HG03066 (cell line): ENCODE results near the gene WDR70.
"Not testable (repeated sequence)": the region's sequence is repeated elsewhere in the genome, so short reads cannot be mapped to it uniquely, and the experiment has no call there.

Experiments used
- ATAC-seq: cut with Tn5 transposase; IDR thresholded peaks from one replicate; pipeline ENCODE4 v1.9.1; 2021; ENCODE audit warnings: low read depth; ENCODE audit not compliant: unreplicated experiment

Gene WDR70

DNA sequence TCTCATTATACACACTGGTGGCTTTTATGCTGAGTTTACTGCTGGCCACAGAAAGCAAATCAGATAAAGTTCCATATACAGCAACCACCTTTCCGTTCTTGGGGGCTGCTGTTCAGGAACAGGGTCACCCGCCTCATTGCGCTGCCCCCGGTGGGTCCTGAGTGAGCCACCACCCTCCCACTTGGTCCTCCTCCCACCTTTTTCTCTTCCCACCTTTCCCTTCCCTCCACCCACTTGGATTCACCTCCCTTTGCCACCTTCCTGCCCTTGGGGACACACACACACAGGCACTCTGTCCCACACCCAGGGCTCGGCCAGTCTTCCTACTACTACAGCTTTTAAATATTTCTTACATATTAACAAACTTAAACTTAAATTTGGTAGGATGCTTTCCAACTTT lies 127.6 kb downstream of the WDR70 start:
- no peak for ATAC-seq

DNA sequence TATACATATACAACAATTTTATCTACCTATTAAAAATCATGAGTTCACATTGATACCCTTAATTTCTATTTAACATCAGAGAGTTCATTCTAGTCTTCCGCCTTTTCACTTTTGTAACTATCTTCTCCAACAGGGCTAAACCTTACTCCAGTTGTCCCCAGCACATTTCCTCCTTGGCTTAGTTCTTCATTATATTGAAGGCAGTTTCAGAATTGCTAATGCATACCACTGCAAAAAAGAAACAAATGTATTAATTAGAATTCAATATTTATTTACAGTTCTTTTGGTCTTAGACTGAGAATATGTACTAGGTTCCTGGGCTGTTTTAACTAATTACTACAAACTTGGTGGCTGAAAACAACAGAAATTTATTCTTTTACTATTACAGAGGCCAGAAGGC lies 132.5 kb downstream of the WDR70 start:
- no peak for ATAC-seq

DNA sequence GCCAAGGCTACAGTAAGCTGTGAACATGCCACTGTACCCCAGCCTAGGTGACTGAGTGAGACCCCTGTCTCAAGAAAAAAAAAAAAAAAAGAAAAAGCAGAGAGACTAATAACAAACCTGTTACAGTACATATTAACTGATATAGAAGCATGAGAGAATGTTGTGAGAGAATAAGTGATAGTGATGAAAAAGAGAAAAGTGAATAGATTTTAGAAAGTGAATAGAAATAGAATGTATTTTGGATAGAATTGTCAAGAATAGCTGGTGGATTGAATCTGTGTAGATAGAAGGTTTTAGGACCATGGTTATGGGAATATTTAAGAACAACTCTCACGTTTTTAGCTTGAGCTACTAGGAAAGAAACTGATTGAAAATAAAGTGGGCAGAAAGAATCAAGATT lies 135.8 kb downstream of the WDR70 start:
- ATAC-seq = no peak

- no peak for ATAC-seq
Measured at GRCh38 chr5:37517686-37518085, 138.6 kb downstream of the WDR70 start.

GRCh38 chr5:37518356-37518755 lies 139.2 kb downstream of the WDR70 start:
- ATAC-seq = not testable (repeated sequence)

DNA sequence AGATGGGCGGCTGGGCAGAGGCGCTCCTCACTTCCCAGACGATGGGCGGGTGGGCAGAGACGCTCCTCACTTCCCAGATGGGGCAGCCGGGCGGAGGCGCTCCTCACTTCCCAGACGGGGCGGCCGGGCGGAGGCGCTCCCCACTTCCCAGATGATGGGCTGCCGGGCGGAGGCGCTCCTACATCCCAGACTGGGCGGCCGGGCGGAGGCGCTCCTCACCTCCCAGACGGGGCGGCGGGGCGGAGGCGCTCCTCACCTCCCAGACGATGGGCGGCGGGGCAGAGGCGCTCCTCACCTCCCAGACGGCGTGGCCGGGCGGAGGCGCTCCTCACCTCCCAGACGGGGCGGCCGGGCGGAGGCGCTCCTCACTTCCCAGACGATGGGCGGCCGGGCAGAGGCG lies 140.2 kb downstream of the WDR70 start:
- no peak for ATAC-seq

DNA sequence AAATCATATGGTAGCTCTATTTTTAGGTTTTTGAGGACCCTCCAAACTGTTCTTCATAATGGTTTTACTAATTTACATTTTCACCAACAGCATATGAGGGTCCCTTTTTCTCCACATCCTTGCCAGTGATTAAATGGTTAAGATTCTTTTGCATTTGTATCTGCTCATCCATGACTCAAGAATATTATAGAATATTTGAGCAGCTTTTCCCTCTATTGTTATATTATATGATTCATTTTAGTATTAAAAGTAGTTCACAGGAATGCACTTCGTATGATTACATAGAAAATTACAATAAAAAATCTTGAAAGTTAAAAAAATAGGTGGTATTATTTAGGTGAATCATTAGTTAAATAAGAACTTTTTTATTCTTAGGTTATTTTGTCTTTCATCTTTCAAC lies 140.7 kb downstream of the WDR70 start:
- ATAC-seq = no peak

DNA sequence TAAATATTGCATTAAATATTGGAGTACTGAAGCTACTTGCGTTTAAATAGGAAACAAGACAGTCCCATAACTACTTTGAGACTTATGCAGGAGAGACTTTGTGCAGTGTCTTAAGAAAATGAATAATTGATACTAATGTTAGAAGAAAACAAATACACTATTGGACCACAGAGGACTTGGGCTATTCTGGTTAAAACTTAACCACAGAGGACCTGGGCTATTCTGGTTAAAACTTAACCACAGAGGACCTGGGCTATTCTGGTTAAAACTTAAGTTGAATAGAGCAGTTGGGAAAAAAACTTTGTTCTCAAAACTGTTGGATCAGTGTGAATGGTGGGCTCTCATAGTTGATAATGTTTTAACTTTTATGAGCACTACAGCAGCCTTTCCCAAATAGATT lies 141.7 kb downstream of the WDR70 start:
- no peak for ATAC-seq

DNA sequence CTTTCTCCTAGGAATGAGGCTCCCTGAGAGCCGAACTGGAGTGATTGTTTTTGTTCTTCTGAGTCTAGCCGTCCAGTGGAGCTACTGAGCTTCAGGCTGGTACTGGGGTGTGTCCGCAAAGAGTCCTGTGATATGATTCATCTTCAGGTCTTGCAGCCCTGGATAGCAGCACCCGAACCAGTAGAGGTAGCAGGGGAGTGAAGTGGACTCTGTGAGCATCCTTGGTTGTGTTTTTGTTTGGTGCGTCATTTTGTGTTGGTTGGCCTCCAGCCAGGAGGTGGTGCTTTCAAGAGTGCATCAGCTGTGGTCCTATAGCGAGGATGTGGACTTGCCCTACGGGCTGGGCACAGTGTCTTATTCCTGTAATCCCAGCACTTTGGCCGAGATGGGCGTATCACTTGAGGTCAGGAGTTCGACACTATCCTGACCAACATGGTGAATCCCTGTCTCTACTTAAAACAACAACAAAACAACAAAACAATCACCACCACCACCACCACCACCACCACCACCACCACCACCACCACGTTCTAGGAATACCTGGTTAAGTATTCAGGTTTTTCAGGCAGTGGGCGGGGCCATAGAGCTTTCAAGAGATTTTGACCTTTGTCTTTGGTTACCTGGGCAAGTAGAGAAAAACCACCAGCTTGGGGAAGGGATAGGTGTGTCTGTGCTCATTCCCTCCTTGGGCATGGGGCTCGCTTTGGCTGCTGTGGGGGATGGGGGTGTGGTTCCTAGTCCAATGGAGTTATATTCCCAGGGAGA lies 154.0 kb downstream of the WDR70 start:
- no peak for ATAC-seq

DNA sequence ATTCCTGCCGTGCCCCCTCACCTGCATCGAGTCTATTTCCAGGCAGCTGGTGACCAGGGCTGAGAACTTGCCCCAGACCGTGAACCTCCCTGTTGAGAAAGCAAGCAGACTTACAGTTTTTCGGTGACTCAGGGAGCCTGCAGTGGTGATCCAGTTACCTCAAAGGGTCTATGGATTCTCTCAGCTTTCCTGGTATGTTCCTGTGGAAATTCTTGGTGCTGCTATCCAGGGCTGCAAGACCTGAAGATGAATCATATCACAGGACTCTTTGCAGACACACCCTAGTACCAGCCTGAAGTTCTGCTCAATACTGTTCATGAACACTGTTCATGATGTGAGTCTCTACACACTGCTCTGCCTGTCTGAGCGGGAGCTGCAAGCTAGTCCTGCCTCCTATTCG lies 154.7 kb downstream of the WDR70 start:
- no peak for ATAC-seq

- no peak for ATAC-seq
Measured at GRCh38 chr5:37539459-37539858, 160.3 kb downstream of the WDR70 start.

DNA sequence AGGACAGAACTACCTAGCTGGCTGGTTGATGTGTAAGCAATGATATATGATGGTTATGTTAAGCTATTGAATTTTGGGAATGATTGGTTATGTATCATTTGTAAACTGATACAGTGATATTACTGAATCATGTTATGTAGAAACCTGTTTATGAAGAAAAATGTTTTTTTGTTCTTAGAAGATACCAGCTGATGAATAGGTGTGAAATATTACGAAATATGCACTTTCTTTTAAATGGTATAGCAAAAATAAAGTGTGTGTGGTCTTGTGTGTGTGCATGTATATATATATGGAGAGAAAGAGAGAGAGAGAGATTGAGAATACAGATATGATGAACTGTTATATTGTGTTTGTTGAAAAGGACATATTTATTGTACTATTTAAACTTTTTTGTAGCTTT lies 164.1 kb downstream of the WDR70 start:
- no peak for ATAC-seq

DNA sequence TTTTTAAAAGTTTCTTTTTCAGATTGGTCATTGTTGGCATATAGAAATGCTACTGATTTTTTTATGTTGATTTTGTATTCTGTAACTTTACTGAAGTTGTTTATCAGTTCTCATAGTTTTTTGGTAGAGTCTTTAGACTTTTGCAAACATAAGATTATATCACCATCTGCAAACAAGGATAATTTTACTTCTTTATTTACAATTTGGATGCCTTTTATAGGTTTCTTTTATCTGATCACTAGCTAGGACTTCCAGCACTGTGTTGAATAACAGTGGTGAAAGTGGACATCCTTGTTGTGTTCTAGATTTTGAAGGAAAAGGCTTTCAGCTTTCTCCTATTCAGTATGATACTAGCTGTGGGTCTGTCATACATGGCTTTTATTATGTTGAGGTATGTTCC lies 170.3 kb downstream of the WDR70 start:
- no peak for ATAC-seq

- ATAC-seq = no peak
Measured at GRCh38 chr5:37552161-37552560, 173.0 kb downstream of the WDR70 start.

GRCh38 chr5:37552770-37553719 lies 173.9 kb downstream of the WDR70 start:
- ATAC-seq = no peak

DNA sequence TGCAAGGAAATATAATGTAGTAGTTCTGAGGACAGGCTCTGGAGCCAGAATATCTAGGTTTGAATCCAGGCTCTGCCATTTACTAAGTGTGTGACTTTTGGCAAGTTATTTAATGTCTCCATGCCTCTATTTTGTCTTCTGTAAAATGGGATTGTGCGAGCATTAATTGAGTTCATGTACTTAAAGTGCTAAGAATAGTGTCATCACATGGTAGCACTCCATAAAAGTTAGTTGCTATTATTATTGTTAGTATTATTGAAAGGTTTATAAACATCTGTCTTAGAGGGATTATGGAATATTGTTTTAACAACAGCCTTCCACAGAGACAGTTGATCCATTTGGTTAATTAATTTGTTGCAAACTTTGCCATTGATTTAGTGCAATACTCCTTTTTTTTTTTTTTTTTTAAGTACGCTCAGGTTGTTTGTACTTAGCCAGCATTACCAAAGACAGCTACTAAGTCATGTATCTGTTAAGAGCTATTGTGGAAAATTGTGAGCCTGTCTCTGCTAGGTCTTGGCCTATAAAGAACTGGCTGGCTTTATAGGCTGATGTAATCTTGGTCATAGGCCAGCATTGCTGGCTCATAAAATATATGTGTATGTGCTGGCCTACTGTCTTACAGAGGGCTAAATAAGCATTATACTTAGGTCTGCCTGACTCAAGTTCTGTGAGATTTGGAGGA lies 174.7 kb downstream of the WDR70 start:
- no peak for ATAC-seq

DNA sequence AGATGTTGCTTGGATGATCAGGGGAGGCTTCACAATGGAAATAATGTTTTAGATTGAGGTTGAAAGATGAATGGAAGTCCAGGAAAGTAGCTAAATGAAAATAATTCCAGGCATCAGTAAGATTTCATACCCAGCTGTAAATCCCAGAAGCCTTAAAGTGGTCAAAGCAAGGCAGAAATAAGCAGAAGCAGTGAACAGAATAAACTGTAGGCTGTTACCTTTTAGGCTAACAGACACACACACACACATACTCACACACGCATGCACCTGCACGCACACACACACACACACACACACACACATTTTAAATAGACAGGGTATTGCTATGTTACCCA lies 175.3 kb downstream of the WDR70 start:
- ATAC-seq = no peak

GRCh38 chr5:37554938-37555337 lies 175.8 kb downstream of the WDR70 start:
- ATAC-seq = no peak

DNA sequence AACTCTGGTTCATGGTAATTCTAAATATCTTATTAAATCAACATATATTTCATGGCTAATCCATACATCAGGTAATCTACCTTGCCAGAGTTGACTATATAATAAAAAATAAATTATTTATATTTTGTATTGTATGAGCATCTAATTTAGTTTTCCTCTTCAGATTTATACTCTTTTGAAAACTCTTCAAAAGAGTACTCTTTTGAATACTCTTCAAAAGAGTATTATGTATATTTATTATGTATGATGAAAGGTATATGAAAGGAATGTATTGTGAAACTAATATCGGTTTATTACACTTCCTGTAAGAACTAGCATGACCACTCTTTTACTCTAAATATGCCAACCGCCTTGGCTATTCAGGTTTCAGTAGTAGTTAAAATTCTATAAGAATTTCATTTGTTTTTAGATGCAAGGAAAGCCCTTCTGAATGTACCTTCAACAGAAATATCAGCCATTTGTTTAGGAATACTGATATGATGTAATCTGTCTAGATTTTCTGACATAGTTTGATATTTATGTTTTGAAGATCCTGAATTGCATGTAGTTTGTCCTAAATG lies 178.7 kb downstream of the WDR70 start:
- no peak for ATAC-seq

DNA sequence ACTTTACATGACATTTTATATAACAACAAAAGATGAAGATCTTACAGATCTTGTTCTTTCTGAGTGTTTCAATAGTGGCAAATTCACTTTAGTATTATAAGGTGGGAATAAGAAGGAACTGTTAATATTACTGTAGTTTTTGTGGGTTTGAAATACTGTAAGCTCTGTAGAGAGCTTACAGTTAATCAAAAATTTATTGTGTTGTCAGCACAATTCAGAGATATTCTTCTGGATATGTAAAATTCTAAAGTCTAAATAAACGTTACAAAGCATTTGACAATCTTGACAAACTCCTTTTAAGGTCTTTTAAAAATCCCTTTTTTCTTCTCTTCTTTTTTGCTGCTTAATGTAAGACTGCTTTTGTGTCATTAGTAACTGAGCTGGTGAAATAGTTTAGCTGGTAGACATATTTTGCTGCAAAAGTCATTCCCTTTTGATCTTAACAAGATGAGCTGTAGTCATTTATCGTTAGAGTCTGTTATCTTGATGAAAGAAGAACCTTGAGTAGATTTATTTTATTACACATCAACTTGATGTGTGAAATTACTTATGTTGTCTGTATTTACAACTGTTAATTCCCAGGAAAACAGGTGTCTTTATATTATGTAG lies 186.0 kb downstream of the WDR70 start:
- ATAC-seq = no peak

GRCh38 chr5:37567566-37567965 lies 188.4 kb downstream of the WDR70 start:
- ATAC-seq = no peak
